Adrenal gland (tissue), 12 donors: ENCODE results near the gene ABCA5. TPM values are rescaled to one million over a fixed set of nuclear protein-coding genes. Genes with fewer than 3 reads are reported as not detected.

Experiments
- DNase-seq, 7 donors: peaks; one replicate each; pipeline ENCODE4 v3.0.0-alpha.2; 2019 to 2020
- H3K27ac ChIP-seq, 5 donors: fragments of 200-600 bp; sonication (generic) in 4 of 5; 1 replicate in 3 of 5; 2 replicates in 2 of 5; pipeline versions ENCODE4 v1.5.1 to v1.8.0; 2016 to 2020; ENCODE audit warnings: mild to moderate bottlenecking in 1 of 5
- H3K27me3 ChIP-seq: fragments of 200-600 bp; 2 replicates; pipeline ENCODE4 v1.8.0; 2021
- H3K36me3 ChIP-seq, 2 donors: fragments of 200-600 bp; replicated peaks in 1 of 2; 1 replicate in 1 of 2; 2 replicates in 1 of 2; pipeline versions ENCODE4 v1.5.1 to v1.8.0; 2018 to 2022
- H3K4me1 ChIP-seq, 2 donors: fragments of 200-600 bp; replicated peaks in 1 of 2; 1 replicate in 1 of 2; 2 replicates in 1 of 2; pipeline versions ENCODE4 v1.5.1 to v1.8.0; 2018 to 2021
- H3K4me3 ChIP-seq, 4 donors: fragments of 200-600 bp; sonication (generic) in 3 of 4; one replicate each; pipeline ENCODE4 v1.5.1; 2016 to 2018
- H3K9me3 ChIP-seq, 3 donors: fragments of 200-600 bp; sonication (generic) in 1 of 3; replicated peaks in 1 of 3; 1 replicate in 2 of 3; 2 replicates in 1 of 3; pipeline versions ENCODE4 v1.5.1 to v1.8.0; 2016 to 2021
- CTCF ChIP-seq, 6 experiments: fragments of 450-650 bp in 4 of 6; fragments of 200-600 bp in 2 of 6; sonication (generic) in 1 of 6; IDR thresholded peaks; 1 replicate in 5 of 6; 2 replicates in 1 of 6; pipeline versions ENCODE4 v1.5.1 to v1.8.0; 2016 to 2021; ENCODE audit warnings: antibody characterized with exemption in 6 of 6, mild to moderate bottlenecking in 2 of 6, moderate library complexity in 1 of 6
- POLR2A ChIP-seq, 2 donors: fragments of 450-650 bp; IDR thresholded peaks; one replicate each; pipeline ENCODE4 v1.6.1; 2017; ENCODE audit warnings: antibody characterized with exemption in 2 of 2, mild to moderate bottlenecking in 2 of 2, moderate library complexity in 1 of 2
- WGBS, 4 donors: extraction: QIAGEN DNeasy Blood & Tissue Kit in 2 of 4; methylation state at CpG; one replicate each; pipeline versions ENCODE4 v1.1.5 to v1.1.7; 2013 to 2017; 5-methylcytosine and 5-hydroxymethylcytosine counted together
- intact Hi-C, 2 donors: fragments of 100-400 bp; cut with DNase I; formaldehyde crosslinking; loops; one replicate each; pipeline versions ENCODE4 v1.14.1 to v1.15.0; 2022 to 2023
- polyA plus RNA-seq, 3 donors: library from polyadenylated mRNA; stranded (reverse); fragments of 200-250 nt in 2 of 3; fragments of 350-450 nt in 1 of 3; fragmentation: Illumina TruSeq in 1 of 3; extraction: RNeasy Lipid Tissue Mini Kit (QIAGEN cat#74804) in 1 of 3; gene quantifications; one replicate each; pipeline ENCODE4 v1.2.3, GENCODE V29; 2013 to 2014
- total RNA-seq, 9 donors: library from RNA; depleted of rRNA in 4 of 9; stranded (reverse); fragments of >200 nt in 4 of 9; fragments of 120-200 nt in 1 of 9; fragmentation: NEBNext Ultra II Directional in 1 of 9; extraction: Animal tissue kit (Norgen Biotek cat#: 25700) in 1 of 9; gene quantifications; one replicate each; pipeline versions ENCODE4 v1.1.0 to v1.2.4, GENCODE V29; 2013 to 2023
- donor health status: healthy with polysubstance abuse.
- donor health status: Bipolar disorder and iron deficiency.
- donor health status: DM: yes; HTN: yes; CAD: no.
- donor health status: DM: no; HTN: no; CAD: no.
- donor health status: DM: no; HTN: no; CAD: no.
- donor health status: DM: yes; HTN: yes; CAD: no.

The ABCA5 gene
- total and polyA plus RNA-seq, 12 donors: 21.5 to 142 (median 40.7) TPM

- H3K4me1 ChIP-seq: no peaks in the 10 kb centered on the region
- H3K27me3 ChIP-seq: no peaks in the 10 kb centered on the region
- H3K4me3 ChIP-seq: no peak overlapping the region
- no peak for DNase-seq
- H3K27ac ChIP-seq: no peak overlapping the region
- 84 to 97% (median 90%) methylated on average over 2 of the region's 2 CpGs for WGBS, 4 donors
- H3K36me3 ChIP-seq: no peaks in the 10 kb centered on the region
- no peak for TF ChIP-seq POLR2A (IDR thresholded peaks at IDR 0.05)
- TF ChIP-seq CTCF (IDR thresholded peaks at IDR 0.05): no peak
- no peaks in the 10 kb centered on the region for H3K9me3 ChIP-seq
- intact Hi-C loops: no loop called here
These were observed 46.1 kb upstream of the ABCA5 start for GRCh38 chr17:69373069-69373468.

- Histone ChIP-seq H3K9me3 (no peaks in the 10 kb centered on the region), H3K36me3 (no peaks in the 10 kb centered on the region), H3K27ac (no peak overlapping the region), H3K27me3 (no peaks in the 10 kb centered on the region), H3K4me3 (no peak overlapping the region), H3K4me1 (no peaks in the 10 kb centered on the region)
- WGBS, 4 donors: 58 to 73% (median 69%) methylated on average over 3 of the region's 3 CpGs
- intact Hi-C loops: no loop called here
- DNase-seq: no peak
- TF ChIP-seq POLR2A (IDR thresholded peaks at IDR 0.05) (no peak), CTCF (IDR thresholded peaks at IDR 0.05) (no peak)
These were observed 40.4 kb upstream of the ABCA5 start for GRCh38 chr17:69367298-69367697.

- WGBS, 4 donors: 75 to 80% (median 77%) methylated on average over 2 of the region's 2 CpGs
- no peaks in the 10 kb centered on the region for H3K4me1 ChIP-seq
- TF ChIP-seq CTCF (IDR thresholded peaks at IDR 0.05) (no peak), POLR2A (IDR thresholded peaks at IDR 0.05) (no peak)
- no peak for DNase-seq
- H3K36me3 ChIP-seq: no peaks in the 10 kb centered on the region
- H3K27me3 ChIP-seq: no peaks in the 10 kb centered on the region
- intact Hi-C loops: no loop called here
- no peak overlapping the region for H3K4me3 ChIP-seq
- H3K9me3 ChIP-seq: no peaks in the 10 kb centered on the region
- H3K27ac ChIP-seq: no peak overlapping the region
These were observed 36.7 kb upstream of the ABCA5 start for GRCh38 chr17:69363488-69364210.

- Histone ChIP-seq H3K36me3 (no peaks in the 10 kb centered on the region), H3K27me3 (no peaks in the 10 kb centered on the region), H3K27ac (no peak overlapping the region), H3K4me3 (no peak overlapping the region), H3K4me1 (no peaks in the 10 kb centered on the region), H3K9me3 (no peaks in the 10 kb centered on the region)
- TF ChIP-seq POLR2A (IDR thresholded peaks at IDR 0.05): no peak
- no peak for TF ChIP-seq CTCF (IDR thresholded peaks at IDR 0.05)
- no peak for DNase-seq
- intact Hi-C loops: no loop called here
These were observed 34.2 kb upstream of the ABCA5 start for GRCh38 chr17:69361156-69361555.
